ENCODE results near the gene SAMD1. TPM values are rescaled to one million over a fixed set of nuclear protein-coding genes. Genes with fewer than 3 reads are reported as not detected.

SAMD1 gene
- total and polyA plus RNA-seq, 9 of the 15 experiments (the other 6 are each of a cell fraction or from before 2014, with no cell fraction given): 2.9 to 96.0 (median 43.5) TPM

GRCh38 chr19:14085309-14085995 is 5.1 kb downstream of the SAMD1 start, which contains the start of gene C19orf67 (continued):
- TF ChIP-seq ZBTB33 (CRISPR knock-in tag; IDR thresholded peaks at IDR 0.05) (peak; percentile 88), PHB (CRISPR knock-in tag; IDR thresholded peaks at IDR 0.05) (0 out of 2 replicates have a peak, but pooled peaks have one; percentile 32), BHLHE40 (IDR thresholded peaks at IDR 0.05; ENCODE audit: low read length) (0 out of 2 replicates have a peak, but pooled peaks have one; percentile 49), THRAP3 (IDR thresholded peaks at IDR 0.05; ENCODE audit: borderline replicate concordance) (no peak), MTA1 (IDR thresholded peaks at IDR 0.05; ENCODE audit: borderline replicate concordance) (no peak), HNRNPL (IDR thresholded peaks at IDR 0.05; ENCODE audit: low read depth, low read length) (no peak), CAMTA2 (CRISPR knock-in tag; conservative IDR thresholded peaks at IDR 0.05) (no peak), SMAD3 (CRISPR knock-in tag; conservative IDR thresholded peaks at IDR 0.05) (no peak), SREBF1 (IDR thresholded peaks at IDR 0.05; ENCODE audit: borderline replicate concordance, low read depth, low read length) (no peak), CCNT2 (IDR thresholded peaks at IDR 0.05; ENCODE audit: borderline replicate concordance, extremely low read depth, insufficient read length, low read depth, low read length) (peak; percentile 41), CXXC5 (CRISPR knock-in tag; IDR thresholded peaks at IDR 0.05) (peak; percentile 46), MBD2 (IDR thresholded peaks at IDR 0.05; ENCODE audit: borderline replicate concordance, low read depth) (no peak), ELF2 (CRISPR knock-in tag; IDR thresholded peaks at IDR 0.05) (0 out of 2 replicates have a peak, but pooled peaks have one; percentile 43), RCOR1 (IDR thresholded peaks at IDR 0.05; ENCODE audit: borderline replicate concordance in 1 of 2, low read depth in 2 of 2, low read length in 2 of 2) (no peak), SAP30 (IDR thresholded peaks at IDR 0.05; ENCODE audit: borderline replicate concordance, insufficient read depth, low read depth, low read length, poor library complexity, severe bottlenecking) (no peak), XRCC3 (IDR thresholded peaks at IDR 0.05) (no peak), ZBTB7A (IDR thresholded peaks at IDR 0.05; ENCODE audit: borderline replicate concordance, control insufficient read depth, low read depth, low read length) (peak; percentile 70), HDAC2 (IDR thresholded peaks at IDR 0.05) (no peak)
- TF ChIP-seq, protein P1, sequence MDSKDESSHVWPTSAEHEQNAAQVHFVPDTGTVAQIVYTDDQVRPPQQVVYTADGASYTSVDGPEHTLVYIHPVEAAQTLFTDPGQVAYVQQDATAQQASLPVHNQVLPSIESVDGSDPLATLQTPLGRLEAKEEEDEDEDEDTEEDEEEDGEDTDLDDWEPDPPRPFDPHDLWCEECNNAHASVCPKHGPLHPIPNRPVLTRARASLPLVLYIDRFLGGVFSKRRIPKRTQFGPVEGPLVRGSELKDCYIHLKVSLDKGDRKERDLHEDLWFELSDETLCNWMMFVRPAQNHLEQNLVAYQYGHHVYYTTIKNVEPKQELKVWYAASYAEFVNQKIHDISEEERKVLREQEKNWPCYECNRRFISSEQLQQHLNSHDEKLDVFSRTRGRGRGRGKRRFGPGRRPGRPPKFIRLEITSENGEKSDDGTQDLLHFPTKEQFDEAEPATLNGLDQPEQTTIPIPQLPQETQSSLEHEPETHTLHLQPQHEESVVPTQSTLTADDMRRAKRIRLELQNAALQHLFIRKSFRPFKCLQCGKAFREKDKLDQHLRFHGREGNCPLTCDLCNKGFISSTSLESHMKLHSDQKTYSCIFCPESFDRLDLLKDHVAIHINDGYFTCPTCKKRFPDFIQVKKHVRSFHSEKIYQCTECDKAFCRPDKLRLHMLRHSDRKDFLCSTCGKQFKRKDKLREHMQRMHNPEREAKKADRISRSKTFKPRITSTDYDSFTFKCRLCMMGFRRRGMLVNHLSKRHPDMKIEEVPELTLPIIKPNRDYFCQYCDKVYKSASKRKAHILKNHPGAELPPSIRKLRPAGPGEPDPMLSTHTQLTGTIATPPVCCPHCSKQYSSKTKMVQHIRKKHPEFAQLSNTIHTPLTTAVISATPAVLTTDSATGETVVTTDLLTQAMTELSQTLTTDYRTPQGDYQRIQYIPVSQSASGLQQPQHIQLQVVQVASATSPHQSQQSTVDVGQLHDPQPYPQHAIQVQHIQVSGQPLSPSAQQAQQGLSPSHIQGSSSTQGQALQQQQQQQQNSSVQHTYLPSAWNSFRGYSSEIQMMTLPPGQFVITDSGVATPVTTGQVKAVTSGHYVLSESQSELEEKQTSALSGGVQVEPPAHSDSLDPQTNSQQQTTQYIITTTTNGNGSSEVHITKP (IDR thresholded peaks at IDR 0.05; ENCODE audit: partially characterized antibody): peak; percentile 68
- TF ChIP-seq, protein P2, sequence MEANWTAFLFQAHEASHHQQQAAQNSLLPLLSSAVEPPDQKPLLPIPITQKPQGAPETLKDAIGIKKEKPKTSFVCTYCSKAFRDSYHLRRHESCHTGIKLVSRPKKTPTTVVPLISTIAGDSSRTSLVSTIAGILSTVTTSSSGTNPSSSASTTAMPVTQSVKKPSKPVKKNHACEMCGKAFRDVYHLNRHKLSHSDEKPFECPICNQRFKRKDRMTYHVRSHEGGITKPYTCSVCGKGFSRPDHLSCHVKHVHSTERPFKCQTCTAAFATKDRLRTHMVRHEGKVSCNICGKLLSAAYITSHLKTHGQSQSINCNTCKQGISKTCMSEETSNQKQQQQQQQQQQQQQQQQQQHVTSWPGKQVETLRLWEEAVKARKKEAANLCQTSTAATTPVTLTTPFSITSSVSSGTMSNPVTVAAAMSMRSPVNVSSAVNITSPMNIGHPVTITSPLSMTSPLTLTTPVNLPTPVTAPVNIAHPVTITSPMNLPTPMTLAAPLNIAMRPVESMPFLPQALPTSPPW (CRISPR knock-in tag; IDR thresholded peaks at IDR 0.05): peak; percentile 33
